ENCODE measurements around the gene ACTR3.
A peak's percentile ranks its signal among the peaks of the same experiment; 100 is the strongest.
"Not testable (repeated sequence)": the region's sequence is repeated elsewhere in the genome, so short reads cannot be mapped to it uniquely, and the experiment has no call there.

The ACTR3 gene

GRCh38 chr2:113889471-113890252 is at the start of gene ACTR3:
Gene ACTR3, plus strand, starts transcription at chr2:113890089. Its CDS starts 191 bp downstream, at chr2:113890280.
- Mint-ChIP-seq H3K4me1 (ENCODE audit: low read depth) (peaks cover 67% of the 10 kb centered on the region), H3K27me3 (ENCODE audit: low read depth) (no peaks in the 10 kb centered on the region), H3K4me3 (peak within 1 kb of the TSS; percentile 100), H3K27ac (peak within 1 kb of the TSS; percentile 96), H3K9me3 (no peaks in the 10 kb centered on the region), H3K36me3 (ENCODE audit: low read depth) (peaks cover 53% of the 10 kb centered on the region)
- DNase-seq (ENCODE audit: low spot score): peak; percentile 99

DNA sequence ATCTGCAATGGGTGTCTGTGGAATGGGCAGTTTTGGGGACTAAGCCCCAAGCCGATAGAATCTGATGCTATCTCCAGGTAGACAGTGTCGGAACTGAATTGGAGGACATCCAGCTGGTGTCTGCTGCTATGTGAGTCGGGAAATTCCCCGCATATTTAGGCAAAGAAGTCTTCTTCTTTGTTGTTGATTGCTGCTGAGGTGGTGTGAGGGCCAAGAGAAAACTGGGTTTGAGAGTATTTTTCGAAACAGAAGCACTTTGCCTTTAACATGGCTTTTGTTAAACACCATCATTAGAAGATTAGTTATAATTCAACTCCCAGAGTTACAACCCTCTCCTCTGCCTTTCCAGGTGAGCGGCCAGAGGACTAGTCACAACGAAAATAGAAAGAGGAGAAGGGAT is 49.4 kb upstream of the ACTR3 start:
- Mint-ChIP-seq H3K9me3 (no peaks in the 10 kb centered on the region), H3K27ac (no peak overlapping the region), H3K36me3 (ENCODE audit: low read depth) (peaks cover 9% of the 10 kb centered on the region), H3K27me3 (ENCODE audit: low read depth) (no peaks in the 10 kb centered on the region), H3K4me3 (no peak overlapping the region), H3K4me1 (ENCODE audit: low read depth) (no peaks in the 10 kb centered on the region)
- no peak for DNase-seq (ENCODE audit: low spot score)

- DNase-seq (ENCODE audit: low spot score): no peak
- no peaks in the 10 kb centered on the region for H3K4me1 Mint-ChIP-seq (ENCODE audit: low read depth)
- H3K27me3 Mint-ChIP-seq (ENCODE audit: low read depth): no peaks in the 10 kb centered on the region
- H3K36me3 Mint-ChIP-seq (ENCODE audit: low read depth): peaks cover 18% of the 10 kb centered on the region
- H3K27ac Mint-ChIP-seq: no peak overlapping the region
- H3K9me3 Mint-ChIP-seq: peaks cover 6% of the 10 kb centered on the region
- no peak overlapping the region for H3K4me3 Mint-ChIP-seq
Measured at GRCh38 chr2:113842919-113843736, 46.8 kb upstream of the ACTR3 start.

- H3K4me1 Mint-ChIP-seq (ENCODE audit: low read depth); H3K27ac Mint-ChIP-seq: not testable (repeated sequence)
- H3K36me3 Mint-ChIP-seq (ENCODE audit: low read depth): peaks cover 18% of the 10 kb centered on the region
Measured at GRCh38 chr2:113843737-113844050, 46.2 kb upstream of the ACTR3 start.

DNA sequence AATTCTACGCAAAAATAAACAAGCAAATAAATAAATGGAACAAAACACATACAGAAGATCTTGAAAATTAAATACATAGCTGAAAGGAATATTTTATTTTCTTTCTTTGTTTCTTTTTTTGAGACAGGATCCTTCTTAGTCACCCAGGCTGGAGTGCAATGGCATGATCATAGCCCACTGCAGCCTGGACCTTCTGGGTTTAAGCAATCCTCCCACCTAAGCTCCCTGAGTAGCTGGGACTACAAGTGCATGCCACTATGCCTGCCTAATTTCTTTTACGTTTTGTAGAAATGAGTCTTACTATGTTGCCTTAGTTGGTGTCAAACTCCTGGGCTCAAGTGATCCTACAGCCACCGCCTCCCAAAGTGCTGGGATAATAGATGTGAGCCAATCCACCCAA is 44.6 kb upstream of the ACTR3 start:
- H3K27me3 Mint-ChIP-seq (ENCODE audit: low read depth): no peaks in the 10 kb centered on the region
- H3K27ac Mint-ChIP-seq: no peak overlapping the region
- H3K36me3 Mint-ChIP-seq (ENCODE audit: low read depth): peaks cover 18% of the 10 kb centered on the region
- H3K4me1 Mint-ChIP-seq (ENCODE audit: low read depth): peaks cover 2% of the 10 kb centered on the region
- no peak overlapping the region for H3K4me3 Mint-ChIP-seq
- DNase-seq (ENCODE audit: low spot score): no peak
- peaks cover 6% of the 10 kb centered on the region for H3K9me3 Mint-ChIP-seq

More at GRCh38 chr2:113843737-113844050, 46.2 kb upstream of the ACTR3 start:
- H3K4me3 Mint-ChIP-seq; H3K9me3 Mint-ChIP-seq; H3K27me3 Mint-ChIP-seq (ENCODE audit: low read depth); DNase-seq (ENCODE audit: low spot score): not testable (repeated sequence)

GRCh38 chr2:113845796-113846195 is 44.1 kb upstream of the ACTR3 start:
- H3K4me1 Mint-ChIP-seq (ENCODE audit: low read depth); H3K27ac Mint-ChIP-seq; H3K4me3 Mint-ChIP-seq; DNase-seq (ENCODE audit: low spot score); H3K27me3 Mint-ChIP-seq (ENCODE audit: low read depth); H3K9me3 Mint-ChIP-seq: not testable (repeated sequence)
- H3K36me3 Mint-ChIP-seq (ENCODE audit: low read depth): peaks cover 18% of the 10 kb centered on the region

DNA sequence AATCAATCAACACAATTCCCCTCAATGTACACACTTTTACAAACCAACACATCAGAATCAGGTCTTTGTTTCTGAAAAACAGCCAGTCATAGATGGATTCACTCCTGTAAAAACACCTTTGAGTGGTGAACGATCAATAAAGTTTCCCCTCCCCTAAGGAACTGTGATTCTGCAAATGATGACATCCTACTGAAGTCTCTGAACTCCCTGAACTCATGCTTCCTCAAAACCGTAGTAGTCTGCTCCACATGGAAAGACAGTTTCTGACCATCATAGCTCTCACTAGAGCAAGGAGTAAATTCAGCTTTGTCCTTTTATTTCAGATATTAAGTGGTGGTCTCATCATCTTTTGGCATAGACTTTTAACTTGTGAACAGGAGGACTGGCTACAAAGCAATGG is 43.5 kb upstream of the ACTR3 start:
- Mint-ChIP-seq H3K9me3 (peaks cover 6% of the 10 kb centered on the region), H3K36me3 (ENCODE audit: low read depth) (peaks cover 18% of the 10 kb centered on the region), H3K27ac (no peak overlapping the region), H3K27me3 (ENCODE audit: low read depth) (no peaks in the 10 kb centered on the region), H3K4me1 (ENCODE audit: low read depth) (peaks cover 2% of the 10 kb centered on the region), H3K4me3 (no peak overlapping the region)
- DNase-seq (ENCODE audit: low spot score): no peak

- H3K27ac Mint-ChIP-seq: no peak overlapping the region
- no peaks in the 10 kb centered on the region for H3K27me3 Mint-ChIP-seq (ENCODE audit: low read depth)
- H3K4me1 Mint-ChIP-seq (ENCODE audit: low read depth): peaks cover 2% of the 10 kb centered on the region
- H3K4me3 Mint-ChIP-seq: no peak overlapping the region
- H3K36me3 Mint-ChIP-seq (ENCODE audit: low read depth): peaks cover 18% of the 10 kb centered on the region
- H3K9me3 Mint-ChIP-seq: peaks cover 6% of the 10 kb centered on the region
- no peak for DNase-seq (ENCODE audit: low spot score)
Measured at GRCh38 chr2:113847144-113847543, 42.7 kb upstream of the ACTR3 start.

DNA sequence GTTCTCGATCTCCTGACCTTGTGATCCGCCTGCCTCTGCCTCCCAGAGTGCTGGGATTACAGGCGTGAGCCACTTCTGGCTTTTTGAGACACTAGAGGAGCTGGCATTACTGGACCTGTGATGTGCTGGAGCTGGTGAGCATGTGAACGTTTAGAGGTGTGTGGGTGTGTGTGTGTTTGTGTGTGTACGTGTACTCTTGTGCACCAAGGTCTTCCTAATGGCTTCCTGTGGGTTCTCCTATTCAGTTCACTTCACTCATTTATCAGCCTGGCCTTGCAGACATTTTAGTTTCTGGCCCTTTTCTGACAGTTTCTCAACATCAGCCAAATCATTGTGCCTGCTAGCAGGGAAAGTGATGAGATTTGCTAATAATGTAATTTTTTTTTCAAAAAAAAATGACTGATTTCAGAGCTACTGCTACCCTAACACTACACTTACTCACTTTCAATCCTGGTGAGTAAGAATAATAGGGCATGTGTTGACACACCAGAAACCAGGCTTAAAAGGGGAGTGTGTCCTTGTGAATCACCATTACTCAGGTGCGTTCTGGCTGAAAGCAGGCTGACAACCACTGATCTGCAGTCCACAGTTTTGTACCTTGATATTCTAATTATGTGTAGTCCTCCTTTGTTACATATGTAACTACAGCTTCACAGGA is 41.0 kb upstream of the ACTR3 start:
- H3K36me3 Mint-ChIP-seq (ENCODE audit: low read depth): peaks cover 14% of the 10 kb centered on the region
- peak; percentile 35 for DNase-seq (ENCODE audit: low spot score)
- H3K27me3 Mint-ChIP-seq (ENCODE audit: low read depth): no peaks in the 10 kb centered on the region
- peaks cover 6% of the 10 kb centered on the region for H3K9me3 Mint-ChIP-seq
- peaks cover 2% of the 10 kb centered on the region for H3K4me1 Mint-ChIP-seq (ENCODE audit: low read depth)
- H3K4me3 Mint-ChIP-seq: no peak overlapping the region
- no peak overlapping the region for H3K27ac Mint-ChIP-seq

GRCh38 chr2:113850687-113851086 is 39.2 kb upstream of the ACTR3 start:
- Mint-ChIP-seq H3K27ac (no peak overlapping the region), H3K36me3 (ENCODE audit: low read depth) (peaks cover 8% of the 10 kb centered on the region), H3K4me3 (no peak overlapping the region), H3K9me3 (peaks cover 5% of the 10 kb centered on the region), H3K4me1 (ENCODE audit: low read depth) (peaks cover 2% of the 10 kb centered on the region), H3K27me3 (ENCODE audit: low read depth) (no peaks in the 10 kb centered on the region)
- DNase-seq (ENCODE audit: low spot score): no peak

DNA sequence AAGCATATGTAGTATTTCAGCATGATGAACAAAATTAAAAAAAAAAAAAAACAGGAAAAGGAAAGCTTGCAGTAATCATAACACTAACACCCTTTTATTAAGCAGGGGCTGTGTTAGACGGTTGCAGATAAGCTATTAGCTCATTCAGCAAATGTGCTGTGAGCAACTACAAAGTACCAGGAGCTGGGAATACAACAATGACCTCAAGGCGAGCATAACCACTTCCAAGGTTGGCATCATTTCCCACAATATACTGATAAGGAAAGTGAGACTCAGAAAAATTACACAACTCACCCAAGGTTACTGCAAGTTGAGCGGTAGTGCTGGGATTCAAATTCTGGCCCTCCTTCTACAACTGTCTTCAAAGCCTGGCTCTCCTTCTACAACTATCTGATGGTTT is 38.2 kb upstream of the ACTR3 start:
- Mint-ChIP-seq H3K9me3 (no peaks in the 10 kb centered on the region), H3K36me3 (ENCODE audit: low read depth) (peaks cover under 1% of the 10 kb centered on the region), H3K4me1 (ENCODE audit: low read depth) (peaks cover 2% of the 10 kb centered on the region), H3K27me3 (ENCODE audit: low read depth) (no peaks in the 10 kb centered on the region), H3K4me3 (no peak overlapping the region), H3K27ac (no peak overlapping the region)
- DNase-seq (ENCODE audit: low spot score): no peak

GRCh38 chr2:113854208-113854607 is 35.7 kb upstream of the ACTR3 start:
- H3K4me3 Mint-ChIP-seq: no peak overlapping the region
- H3K4me1 Mint-ChIP-seq (ENCODE audit: low read depth): peaks cover 5% of the 10 kb centered on the region
- no peaks in the 10 kb centered on the region for H3K9me3 Mint-ChIP-seq
- DNase-seq (ENCODE audit: low spot score): no peak
- H3K27me3 Mint-ChIP-seq (ENCODE audit: low read depth): no peaks in the 10 kb centered on the region
- peaks cover 2% of the 10 kb centered on the region for H3K36me3 Mint-ChIP-seq (ENCODE audit: low read depth)
- no peak overlapping the region for H3K27ac Mint-ChIP-seq

- Mint-ChIP-seq H3K27ac (no peak overlapping the region), H3K4me1 (ENCODE audit: low read depth) (peaks cover 4% of the 10 kb centered on the region), H3K36me3 (ENCODE audit: low read depth) (peaks cover 2% of the 10 kb centered on the region), H3K4me3 (no peak overlapping the region), H3K27me3 (ENCODE audit: low read depth) (no peaks in the 10 kb centered on the region), H3K9me3 (no peaks in the 10 kb centered on the region)
- no peak for DNase-seq (ENCODE audit: low spot score)
Measured at GRCh38 chr2:113854970-113855740, 34.7 kb upstream of the ACTR3 start.
